HG03432 (cell line): ENCODE results near the gene RAPGEF4.

ENCODE experiments used
- ATAC-seq: cut with Tn5 transposase; IDR thresholded peaks from one replicate; pipeline ENCODE4 v1.9.1; 2021; ENCODE audit warnings: mild to moderate bottlenecking, moderate library complexity; ENCODE audit not compliant: unreplicated experiment

The RAPGEF4 gene

DNA sequence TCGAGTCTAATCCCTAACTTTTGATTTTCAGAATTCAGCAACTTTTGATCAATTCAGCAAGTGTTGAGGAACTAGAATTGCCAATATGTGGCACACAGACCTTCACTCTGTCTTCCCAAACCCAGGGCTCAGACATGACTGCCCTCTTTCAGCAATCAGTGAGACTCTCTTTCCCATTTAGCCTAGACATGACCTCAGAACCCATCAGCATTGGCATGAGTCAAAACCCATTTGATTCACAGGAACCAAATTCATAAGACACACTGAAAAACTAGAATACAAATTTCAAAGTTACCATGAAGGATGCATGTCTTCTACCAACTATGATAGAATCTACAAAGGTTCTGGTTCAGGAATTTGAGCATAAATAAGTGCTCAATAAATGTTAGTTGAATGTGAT is 226.4 kb downstream of the RAPGEF4 start:
- ATAC-seq, result no peak

DNA sequence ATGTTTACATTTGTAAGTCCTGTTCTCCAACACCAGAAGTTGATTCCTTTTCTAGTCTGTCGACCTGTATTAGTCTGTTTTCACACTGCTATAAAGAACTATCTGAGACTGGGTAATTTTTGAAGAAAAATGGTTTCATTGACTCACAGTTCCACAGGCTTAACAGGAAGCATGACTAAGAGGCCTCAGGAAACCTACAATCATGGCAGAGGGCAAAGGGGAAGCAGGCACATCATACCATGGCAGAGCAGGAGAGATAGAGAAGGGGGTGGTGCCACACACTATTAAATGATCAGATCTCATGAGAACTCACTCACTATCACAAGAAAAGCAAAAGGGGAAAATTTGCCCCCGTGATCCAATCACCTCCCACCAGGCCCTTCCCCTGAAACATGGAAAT is 227.2 kb downstream of the RAPGEF4 start:
- ATAC-seq, result no peak

DNA sequence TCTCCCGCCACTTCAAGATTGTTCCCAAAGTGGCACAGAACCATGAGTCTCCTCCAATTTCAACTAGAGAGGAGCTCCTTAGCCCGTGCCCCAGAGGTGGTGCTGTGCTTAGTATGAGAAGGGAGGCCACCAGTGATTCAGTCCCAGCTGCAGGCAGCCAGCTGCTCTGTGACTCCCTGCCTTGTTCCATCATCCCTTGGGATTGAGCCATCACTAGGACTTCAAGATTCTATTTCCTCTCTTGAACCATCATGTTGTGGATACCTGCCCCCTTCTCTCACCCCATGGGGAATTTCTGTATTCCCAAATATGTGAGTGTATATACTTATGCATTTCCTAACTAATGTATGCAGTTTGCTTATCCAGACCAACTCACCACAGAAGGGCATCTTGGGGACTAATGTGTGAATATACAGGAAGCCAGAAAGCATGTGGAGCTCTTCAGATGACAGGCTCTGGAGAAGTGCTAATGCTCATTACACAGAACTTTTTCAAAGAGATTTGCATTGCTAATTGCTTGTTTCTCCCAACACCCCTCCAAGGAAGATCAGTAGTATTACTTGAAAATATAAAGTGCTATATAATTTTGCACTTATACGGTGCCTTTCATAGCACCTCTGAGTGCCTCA is 229.0 kb downstream of the RAPGEF4 start:
- ATAC-seq, result no peak

DNA sequence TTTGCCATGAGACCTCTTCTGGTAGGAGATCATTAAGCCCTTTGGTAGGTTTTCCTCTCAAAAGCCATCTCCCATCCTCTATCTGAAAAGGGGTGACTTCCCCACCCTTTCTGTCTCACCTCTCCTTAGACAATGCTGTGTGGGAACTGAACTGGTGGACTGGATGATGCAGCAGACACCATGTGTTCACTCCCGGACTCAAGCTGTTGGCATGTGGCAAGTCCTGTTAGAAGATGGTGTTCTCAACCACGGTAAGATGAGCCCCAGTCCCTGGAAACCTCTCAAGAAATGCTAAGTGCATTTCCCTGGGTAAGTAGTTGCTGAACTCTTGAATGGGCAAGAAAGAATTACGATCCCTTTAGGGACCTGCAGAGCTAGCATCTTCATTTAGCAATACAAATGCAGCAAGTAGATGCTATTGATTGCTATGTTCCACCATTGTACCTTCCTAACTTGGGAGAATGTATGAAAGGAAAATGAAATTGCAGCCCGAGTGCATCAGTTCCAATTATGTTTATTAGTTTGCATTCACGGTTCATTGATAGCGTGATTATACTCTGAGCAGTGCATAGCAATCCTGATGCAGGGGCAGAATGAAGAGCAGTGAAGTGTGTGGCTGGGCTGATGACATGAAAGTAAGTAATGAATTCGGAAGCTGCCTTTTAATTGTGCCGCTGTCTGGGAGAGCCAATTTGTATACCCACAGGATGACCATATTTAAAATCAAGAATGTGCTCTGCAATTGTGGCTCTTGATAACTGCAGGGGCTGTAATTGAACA is 230.0 kb downstream of the RAPGEF4 start:
- no peak for ATAC-seq

DNA sequence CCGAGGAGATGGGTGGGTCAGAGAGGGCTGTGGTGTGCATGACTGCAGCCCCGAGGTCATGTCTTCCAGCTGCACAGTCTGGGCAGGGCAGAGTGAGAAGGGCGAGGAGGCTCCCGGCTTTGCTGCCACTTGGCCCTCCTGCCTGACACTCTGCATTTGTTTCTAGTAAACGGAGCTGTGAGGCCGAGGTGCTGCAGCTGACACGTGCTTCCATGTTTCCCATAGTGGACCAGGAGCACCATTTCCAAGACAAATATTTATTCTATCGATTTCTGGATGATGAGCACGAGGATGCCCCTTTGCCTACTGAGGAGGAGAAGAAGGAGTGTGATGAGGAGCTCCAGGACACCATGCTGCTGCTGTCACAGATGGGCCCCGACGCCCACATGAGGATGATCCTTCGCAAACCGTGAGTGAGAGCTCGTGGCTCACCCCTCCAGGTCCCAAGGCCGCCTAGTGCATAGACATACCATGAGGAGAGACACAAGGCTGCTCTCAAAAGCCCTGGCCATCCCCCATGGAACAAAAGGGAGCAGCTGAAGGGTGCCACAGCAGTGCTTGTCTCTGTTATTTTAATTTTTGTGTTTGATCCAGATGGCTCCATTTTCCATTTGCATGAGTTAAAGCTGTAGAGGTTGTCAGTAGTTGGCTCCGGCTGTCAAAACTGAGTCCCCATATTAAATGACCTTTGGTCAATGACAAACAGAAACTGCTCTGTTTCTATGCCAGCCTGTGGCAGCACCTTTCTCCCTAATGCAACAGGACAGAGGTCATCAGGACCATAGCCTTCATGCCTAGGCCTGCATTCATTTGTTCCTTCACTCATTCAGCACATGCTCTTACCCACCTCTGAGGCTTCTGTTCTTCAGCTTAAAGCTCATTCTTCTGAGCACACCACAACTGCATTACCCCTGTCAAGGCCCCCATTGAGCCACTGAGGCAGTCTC is 231.7 kb downstream of the RAPGEF4 start:
- ATAC-seq, result no peak

DNA sequence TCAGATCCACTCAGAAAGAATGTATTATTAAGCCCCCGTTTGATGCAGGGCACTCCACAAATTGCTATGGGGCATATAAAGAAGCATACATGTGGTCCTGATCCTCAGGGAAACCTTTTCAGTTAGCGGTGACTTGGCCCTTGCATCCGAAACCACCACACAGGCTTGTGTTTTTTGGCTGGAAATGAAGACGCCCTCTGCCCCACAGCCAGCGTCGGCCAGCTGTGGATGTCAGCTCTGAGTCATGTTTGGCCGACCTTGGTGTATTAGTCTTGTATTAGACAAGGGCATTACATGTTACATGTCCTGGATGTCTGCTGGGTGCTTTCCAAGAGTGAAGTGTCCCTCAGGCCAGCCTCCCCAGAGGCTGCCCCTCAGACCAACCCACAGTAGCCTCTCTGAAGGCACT is 232.4 kb downstream of the RAPGEF4 start:
- no peak for ATAC-seq

DNA sequence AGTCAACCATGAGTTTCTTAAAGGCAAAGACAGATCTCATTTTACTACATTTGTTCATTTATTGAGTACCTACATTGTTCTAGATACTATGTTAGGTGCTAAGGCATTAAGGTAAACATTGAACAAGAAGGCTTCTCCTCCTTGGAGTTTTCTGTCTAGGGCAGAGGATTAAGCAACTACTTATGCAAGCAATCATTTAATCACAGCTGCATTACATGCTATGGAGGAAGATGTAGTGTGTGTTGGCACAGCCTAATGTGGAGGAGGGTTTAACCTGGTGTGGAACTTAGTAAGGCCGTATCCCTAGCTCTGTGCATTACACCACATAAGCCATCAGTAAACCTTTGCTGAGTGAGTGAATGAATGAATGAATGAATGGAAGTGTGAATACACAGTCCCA is 233.5 kb downstream of the RAPGEF4 start:
- ATAC-seq, result no peak

DNA sequence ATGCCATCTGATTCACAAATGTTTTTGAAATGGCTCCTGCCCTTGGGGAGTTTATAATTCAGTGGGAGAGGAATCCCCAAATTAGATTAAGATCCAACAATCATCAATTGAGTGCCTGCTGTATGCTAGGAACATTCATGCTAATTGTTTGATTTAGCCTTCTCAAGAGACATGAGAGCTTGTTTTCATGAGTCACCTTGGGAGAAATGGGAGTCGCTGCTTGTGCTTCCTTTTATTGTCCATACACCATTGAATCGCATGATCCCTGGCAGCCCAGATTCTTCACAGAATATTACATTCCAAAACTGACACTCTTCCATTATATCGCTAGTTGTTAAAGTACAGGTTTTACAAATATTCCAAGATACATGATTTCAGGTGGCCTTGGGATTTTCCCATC is 234.0 kb downstream of the RAPGEF4 start:
- ATAC-seq, result no peak

DNA sequence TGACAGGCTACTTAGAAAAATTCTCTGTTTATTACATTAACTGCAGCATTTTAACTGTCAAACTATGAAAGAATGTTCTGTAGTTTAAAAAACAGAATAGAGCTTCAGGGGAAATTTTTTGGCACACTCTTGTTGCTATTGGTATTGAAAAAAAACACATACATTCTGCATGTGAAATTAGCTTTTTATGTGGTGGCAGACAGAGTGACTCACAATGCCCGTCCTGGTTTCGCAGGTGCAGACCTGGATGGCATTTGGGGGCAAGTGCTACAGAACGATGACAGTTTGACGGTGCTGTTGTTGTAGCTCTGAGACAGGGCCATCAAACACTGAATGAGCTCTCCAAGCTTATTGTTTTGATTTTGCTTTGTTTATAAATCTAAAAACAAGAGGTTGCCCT is 235.0 kb downstream of the RAPGEF4 start:
- ATAC-seq, result no peak

DNA sequence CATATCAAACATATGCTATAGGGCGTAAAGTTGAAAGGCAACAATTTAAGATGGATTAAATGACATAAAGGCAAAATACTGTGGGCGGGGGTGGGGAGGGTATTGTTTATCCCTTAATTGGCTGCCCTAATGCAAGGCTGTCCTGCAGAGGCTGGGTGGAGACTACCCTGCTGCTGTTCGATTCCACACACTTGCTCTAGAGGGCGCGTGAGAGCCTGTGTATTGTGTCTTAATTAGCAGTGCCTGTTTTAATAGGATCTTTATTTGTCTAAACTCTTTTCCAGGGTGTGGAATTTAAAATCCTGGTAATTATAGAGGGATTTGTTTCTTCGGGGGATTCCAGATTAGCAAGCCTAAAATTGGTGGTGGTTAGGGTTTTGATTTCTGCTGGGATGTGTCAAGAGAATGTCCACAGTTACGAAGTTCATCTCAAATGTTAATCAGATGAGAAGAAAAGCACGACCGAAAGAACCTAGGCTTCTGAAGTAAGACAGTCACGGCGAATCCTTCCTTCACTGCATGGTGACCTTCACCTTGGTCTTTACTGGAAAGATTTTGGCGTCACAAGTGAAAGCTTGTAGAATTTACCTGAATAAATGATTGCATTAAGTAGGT is 236.5 kb downstream of the RAPGEF4 start:
- ATAC-seq, result peak; percentile 65

DNA sequence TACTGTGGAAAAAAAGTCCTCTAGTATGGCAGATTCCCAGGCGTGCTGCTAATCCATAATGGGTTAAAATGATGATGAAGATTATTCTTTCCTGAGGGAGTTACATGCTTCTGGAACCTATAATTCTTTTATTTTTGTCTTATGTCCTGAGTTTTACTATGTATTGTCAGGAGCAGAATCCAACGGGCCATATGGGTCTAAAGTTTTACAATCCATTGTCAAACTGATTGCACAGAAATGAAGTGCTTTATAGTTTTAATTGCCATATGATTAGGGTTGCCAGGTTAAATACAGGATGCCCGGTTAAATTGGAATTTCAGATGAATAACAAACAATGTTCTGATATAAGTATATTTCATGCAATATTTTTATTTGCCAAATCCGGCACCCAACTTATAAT is 239.1 kb downstream of the RAPGEF4 start:
- no peak for ATAC-seq

DNA sequence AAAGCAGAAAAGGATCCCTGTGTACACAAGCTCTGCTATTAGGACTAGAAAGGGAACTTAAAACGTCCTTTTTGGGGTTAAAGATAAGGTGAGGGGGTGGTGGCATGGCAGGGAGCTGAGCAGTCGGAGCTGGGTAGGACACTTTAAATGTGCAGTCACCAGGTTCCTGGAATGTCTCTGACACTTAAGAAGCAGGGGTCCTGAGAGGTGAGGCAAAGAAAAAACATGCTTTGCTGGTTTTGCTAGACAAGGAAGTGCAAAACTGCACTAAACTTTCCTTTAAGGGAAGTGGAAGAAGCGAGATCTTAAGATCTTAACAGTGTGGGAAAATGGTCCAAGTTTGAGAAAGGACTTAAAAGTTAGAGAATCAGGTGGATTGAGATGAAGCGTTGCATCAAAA is 240.5 kb downstream of the RAPGEF4 start:
- no peak for ATAC-seq

DNA sequence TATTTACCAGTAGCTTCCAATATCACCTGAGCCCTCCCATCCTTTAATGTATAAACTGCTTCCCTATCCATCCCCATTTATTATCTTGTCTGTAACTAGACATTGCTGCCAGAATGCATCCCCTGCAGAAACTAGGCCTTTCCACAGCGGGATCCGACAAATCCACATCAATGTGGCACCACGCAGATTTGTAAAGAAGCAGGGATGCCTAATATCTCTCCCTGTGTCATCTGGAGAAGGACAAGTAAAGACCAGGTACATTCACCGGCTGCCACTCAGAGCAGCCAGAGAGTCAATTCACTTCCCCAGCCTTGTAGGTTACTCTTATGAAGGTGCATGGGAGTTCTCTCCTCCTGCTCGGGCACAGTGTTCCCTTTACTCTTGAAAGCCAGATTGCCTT is 241.2 kb downstream of the RAPGEF4 start:
- no peak for ATAC-seq

DNA sequence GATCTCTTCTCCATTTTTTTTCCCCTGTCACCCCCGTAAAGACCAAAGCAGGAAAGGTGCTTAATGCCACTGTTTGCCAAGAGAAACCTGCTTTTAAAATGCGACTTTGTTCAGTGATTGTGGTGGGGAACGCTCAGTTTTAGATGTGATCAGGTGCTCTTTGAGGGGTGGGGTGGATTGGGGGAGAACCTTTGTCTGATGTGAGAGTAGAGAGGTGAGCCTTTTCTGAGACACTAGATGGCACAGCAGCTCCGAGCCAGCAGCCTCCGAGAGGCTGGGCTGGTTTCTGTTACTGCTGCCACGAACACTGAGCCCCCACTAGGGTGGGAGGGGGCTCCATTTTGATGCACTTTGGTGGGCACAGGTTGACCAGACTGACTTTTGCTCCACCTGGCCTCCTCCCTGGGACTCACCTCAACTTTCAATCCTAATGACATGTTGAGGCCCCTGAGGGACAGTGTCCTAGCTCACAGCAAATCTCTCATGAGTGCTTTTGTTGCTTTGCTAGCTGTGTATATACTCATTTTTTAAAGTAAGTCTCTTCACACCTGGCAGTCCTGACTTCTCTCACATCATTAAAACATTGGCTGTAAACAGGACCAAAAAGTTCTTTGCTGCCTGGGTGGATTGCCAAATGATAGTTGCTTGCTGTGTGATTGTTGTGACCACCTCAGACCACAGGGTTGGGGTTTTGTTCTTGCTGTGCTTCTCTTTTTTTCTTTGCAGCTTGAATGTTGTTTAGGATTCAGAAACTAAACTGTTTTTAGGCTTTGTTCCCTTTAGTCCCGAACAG is 241.8 kb downstream of the RAPGEF4 start:
- ATAC-seq, result no peak

DNA sequence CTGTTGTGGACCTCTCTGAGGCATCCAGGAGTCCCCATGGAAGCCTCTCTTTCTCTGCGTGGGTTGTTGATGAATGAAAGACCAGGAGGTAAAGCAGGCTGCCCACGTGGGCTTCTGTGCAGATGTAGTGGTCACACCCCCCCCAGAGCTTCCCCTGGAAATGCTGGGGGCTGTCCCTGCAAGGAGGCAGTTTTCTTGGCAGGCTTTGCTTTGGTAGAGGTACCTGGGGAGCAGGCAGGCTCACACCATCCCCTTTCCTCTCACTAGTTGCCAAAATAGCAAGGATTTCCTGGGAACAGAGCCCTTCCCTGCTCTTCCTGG is 242.4 kb downstream of the RAPGEF4 start:
- ATAC-seq, result no peak

DNA sequence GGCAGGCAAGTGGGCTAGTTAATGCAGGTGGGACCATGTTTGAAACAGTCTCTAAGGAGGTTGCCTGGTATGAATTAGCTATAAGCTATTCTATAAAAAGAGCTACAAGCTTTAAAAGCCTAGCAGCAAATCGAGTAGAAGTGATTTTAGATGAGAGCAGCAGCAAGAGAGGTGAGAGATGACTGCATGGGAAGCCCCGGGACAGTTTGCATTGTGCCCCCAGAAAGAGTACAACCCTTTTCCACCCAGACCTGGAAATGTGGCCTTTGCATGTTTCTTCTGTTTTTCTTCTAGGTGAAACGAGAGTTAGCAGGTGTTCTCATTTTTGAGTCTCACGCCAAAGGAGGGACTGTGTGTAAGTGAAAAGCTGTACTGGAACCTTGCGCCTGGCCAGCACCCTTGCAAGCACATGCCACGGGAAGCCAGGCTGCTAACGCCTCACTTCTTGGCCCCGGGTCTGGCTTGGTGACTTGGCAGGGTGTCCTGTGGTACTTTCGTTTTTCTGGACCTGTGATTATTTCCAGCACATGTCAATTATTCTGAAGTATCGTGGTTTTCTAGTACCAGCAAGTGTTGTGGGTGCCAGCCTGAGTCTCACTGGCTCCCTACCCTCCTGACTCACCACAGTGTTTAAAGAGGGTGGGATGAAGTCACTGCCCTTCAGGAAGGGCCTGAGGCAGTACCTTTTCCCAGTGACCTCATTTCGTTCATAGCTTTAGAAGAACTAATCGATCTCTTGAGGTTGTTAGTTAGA is 249.7 kb downstream of the RAPGEF4 start:
- no peak for ATAC-seq

DNA sequence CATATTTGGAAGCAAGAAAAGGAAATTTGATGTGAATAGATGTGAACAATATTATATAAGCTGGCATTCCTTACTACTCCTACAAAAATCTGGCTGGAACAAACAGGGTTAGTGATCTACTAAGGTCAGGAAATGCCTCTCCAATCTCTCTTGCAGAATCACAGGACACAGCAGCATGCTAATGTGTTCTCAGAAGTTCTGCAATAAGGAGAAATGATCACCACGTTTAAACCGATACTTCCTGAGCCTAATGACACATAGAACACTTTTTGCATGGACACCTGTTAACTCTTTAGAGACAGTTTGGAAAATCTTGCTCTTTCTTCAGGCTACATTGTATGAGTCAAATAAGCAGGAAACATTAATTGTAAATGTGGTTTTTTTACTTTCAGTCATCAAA is 250.4 kb downstream of the RAPGEF4 start:
- ATAC-seq, result no peak

DNA sequence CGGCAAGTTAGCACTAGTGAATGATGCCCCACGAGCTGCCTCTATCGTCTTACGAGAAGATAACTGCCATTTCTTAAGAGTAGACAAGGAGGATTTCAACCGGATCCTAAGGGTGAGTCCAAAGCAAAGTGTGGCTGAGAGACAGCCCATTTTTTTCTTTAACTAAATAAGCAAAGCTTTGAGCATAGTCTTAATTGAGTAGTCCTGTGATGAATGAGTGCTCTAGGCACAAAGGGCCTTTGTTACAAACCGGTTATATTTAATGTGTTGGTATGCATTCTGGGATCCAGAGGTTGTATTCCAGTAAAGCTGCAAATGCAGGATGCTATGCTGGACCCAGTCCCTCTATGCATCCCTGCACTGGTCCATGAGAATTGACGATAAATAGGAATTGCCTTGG is 253.1 kb downstream of the RAPGEF4 start:
- ATAC-seq, result no peak

DNA sequence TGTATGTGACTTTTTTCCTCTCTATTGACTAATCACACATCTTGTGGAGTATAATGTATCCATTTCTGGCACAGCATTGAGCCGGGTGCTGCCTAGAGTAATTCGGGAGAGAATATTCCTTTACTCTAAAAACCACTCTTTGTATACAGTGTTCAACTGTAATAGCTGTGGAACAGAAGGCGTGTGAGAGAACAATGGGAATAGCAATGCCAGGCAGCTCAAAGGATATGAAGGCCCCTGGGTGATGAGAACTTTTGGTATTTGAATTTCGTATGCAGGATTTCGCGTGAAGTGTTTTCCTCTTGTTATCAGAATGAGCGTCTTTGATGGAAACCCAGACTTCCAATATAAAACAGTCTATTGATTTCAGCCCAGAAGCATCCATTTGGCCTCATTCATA is 255.4 kb downstream of the RAPGEF4 start:
- ATAC-seq, result no peak

DNA sequence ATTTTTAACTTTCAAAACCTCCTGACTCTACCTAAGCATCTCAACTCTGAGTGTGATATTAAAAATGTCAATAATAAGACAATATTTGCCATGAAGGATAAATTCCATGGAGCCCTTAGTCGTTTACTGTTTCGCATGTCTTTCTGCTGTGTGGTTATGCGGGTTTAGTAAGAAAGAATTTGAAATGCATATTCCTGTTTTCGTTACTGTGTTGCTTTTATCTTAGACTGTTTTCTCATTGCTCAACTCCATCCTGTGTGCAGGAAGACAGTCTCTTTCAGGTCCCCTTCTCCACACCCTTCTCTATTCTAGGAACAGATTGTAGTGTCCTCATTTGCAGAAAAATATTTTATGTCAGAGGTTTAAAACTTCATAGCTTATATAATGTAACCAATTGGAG is 257.5 kb downstream of the RAPGEF4 start:
- ATAC-seq, result no peak
